Measurements from ENCODE around the gene PODXL2.

- TF ChIP-seq NFRKB (IDR thresholded peaks at IDR 0.05) (no peak), SP1 (IDR thresholded peaks at IDR 0.05) (no peak), SUZ12 (IDR thresholded peaks at IDR 0.05) (no peak), ZNF384 (IDR thresholded peaks at IDR 0.05) (no peak)
Observed at GRCh38 chr3:127720985-127721935, 92.3 kb downstream of the PODXL2 start.
